Stimulated activated CD4-positive, alpha-beta T cell treated with anti-CD3 and anti-CD28 coated beads, Interleukin-12 subunit alpha, Interleukin-12 subunit beta, amount 100 ng/mL, for 24 hours (primary cell): Measurements from ENCODE around the gene C3.
"Not testable (repeated sequence)": the region's sequence is repeated elsewhere in the genome, so short reads cannot be mapped to it uniquely, and the experiment has no call there.

Source experiments
- DNase-seq, 2 experiments: peaks; one replicate each; pipeline ENCODE4 v3.0.0-alpha.2; 2020; ENCODE audit warnings: low read depth in 2 of 2

The C3 gene

DNA sequence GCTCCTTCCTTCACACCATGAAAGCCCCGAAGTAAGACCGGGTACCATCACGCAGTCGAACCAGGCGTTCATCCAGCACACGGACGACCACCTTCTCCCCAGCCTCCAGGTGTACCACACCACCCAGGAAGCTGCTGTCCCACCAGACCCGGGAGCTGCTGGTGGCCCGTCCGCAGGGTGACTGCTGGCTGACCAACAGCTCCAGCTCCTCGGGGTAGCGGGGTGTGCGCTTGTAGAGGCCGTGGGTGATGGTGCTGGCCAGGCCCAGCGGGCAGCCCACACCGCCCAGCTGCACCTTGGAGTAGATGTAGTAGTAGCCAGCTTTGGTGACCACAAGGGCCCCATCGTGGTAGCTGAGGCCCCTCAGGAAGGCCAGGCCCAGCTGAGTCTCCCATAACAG, 55.5 kb downstream of the C3 start:
- no peak for DNase-seq

- DNase-seq = no peak
Observed at GRCh38 chr19:6663236-6664201, 56.9 kb downstream of the C3 start.

- DNase-seq = no peak
Observed at GRCh38 chr19:6662702-6663101, 57.7 kb downstream of the C3 start.

DNA sequence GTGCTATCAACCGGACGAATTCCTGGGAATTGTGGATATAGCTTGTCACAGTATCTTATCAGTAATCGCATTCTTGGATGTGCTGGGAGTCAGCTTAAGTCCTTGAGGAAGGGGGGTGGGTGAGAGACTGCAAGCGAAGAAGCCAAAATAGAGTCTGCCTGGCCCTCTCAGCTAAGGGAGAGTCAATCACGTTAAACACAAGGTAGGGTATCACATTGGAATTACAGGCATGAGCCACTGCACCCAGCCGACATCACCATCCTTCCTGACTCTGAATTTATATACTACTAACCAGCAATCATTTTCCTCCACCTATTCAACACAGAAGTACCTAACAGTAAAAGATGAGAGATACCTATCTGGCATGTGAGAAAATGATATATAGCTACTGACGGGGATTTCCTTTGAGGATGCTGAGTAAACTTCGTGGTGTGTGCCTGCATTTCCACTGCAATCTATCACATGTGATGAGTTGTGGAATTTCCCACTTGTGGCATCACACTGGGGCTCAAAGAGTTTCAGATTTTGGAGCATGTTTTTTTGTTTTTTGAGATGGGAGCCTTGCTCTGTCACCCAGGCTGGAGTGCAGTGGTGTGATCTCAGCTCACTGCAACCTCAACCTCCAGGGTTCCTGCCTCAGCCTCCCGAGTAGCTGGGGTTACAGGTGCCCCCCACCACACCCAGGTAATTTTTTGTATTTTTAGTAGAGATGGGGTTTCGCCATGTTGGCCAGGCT, 58.8 kb downstream of the C3 start:
- peak; percentile 43 to 54 for DNase-seq

- no peak for DNase-seq
Observed at GRCh38 chr19:6660930-6661329, 59.5 kb downstream of the C3 start.

- DNase-seq = not testable (repeated sequence)
Observed at GRCh38 chr19:6656390-6656789, 64.1 kb downstream of the C3 start.

- peak in 1 of 2 experiments; percentile 58 for DNase-seq
Observed at GRCh38 chr19:6654347-6655310, 65.8 kb downstream of the C3 start.

- DNase-seq = no peak
Observed at GRCh38 chr19:6652805-6653094, 67.7 kb downstream of the C3 start.

- no peak for DNase-seq
Observed at GRCh38 chr19:6651965-6652804, 68.3 kb downstream of the C3 start.

DNA sequence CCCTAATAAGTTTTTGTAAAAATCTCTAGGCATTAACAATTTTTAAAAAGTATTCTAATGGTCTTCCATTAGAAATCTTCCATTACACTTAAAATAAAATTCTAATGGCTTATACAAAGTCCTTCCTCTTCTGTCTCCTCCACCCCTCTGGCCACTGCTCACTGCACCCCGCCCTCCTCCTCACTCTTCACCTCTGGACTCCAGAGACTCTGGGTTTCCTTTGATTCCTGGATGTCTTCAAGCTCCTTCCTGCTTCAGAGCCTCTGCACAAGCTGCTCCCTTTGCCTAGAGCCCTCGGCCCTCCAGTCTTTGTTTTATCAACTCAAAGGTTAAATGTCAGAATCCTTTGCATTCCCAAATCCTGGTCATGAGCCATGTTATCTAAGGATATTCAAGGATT, 71.3 kb downstream of the C3 start:
- DNase-seq = no peak

- no peak for DNase-seq
Observed at GRCh38 chr19:6648141-6648715, 72.2 kb downstream of the C3 start.

GRCh38 chr19:6644796-6645195, 75.7 kb downstream of the C3 start:
- DNase-seq = no peak

DNA sequence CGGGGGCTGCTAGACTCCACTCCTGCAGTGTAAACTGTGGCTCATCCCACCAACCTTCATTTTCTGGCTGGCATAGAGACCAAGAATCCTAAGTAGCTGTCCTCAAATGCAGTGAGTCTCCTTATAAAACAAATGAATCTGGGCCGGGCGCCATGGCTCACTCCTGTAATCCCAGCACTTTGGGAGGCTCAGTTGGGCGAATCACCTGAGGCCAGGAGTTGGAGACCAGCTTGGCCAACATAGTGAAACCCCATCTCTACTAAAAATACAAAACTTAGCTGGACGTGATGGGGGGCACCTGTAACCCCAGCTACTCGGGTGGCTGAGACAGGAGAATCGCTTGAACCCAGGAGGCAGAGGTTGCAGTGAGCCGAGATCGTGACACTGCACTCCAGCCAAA, 80.1 kb downstream of the C3 start:
- DNase-seq = not testable (repeated sequence)

DNA sequence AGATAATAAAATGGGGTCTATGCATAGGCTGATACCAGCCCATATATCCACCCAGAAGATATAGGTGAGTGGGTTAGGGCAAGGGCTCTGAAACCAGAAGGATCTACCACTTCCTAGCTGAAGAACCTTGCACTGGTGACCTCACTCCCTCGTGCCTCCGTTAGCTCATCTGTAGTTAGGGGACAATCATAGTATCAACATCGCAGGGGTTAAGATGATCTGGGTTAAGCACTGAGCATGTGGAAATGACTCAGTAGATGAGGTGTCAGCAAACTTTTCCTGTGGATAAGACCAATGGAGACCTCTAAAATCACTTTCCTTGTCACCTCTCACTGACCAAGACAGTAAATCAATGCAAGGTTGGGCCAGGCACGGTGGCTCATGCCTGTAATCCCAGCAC, 81.0 kb downstream of the C3 start:
- no peak for DNase-seq

GRCh38 chr19:6633456-6633813, 87.0 kb downstream of the C3 start:
- not testable (repeated sequence) for DNase-seq

DNA sequence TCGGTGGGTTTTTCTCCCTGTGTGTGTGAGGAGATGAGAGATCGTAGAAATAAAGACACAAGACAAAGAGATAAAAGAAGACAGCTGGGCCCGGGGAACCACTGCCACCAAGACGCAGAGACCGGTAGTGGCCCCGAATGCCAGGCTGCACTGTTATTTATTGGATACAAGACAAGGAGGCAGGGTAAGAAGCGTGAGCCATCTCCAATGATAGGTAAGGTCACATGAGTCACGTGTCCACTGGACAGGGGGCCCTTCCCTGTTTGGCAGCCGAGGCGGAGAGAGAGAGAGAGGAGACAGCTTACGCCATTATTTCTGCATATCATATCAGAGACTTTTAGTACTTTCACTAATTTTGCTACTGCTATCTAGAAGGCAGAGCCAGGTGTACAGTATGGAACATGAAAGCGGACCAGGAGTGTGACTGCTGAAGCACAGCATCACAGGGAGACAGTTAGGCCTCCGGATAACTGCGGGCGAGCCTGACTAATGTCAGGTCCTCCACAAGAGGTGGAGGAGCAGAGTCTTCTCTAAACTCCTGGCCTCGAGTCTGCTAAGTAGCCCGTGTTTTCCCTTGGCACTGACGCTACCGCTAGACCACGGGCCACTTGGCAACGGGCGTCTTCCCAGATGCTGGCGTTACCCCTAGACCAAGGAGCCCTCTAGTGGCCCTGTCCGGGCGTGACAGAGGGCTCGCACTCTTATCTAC, 87.5 kb downstream of the C3 start:
- DNase-seq = peak in 1 of 2 experiments; percentile 54

GRCh38 chr19:6632002-6632621, 88.3 kb downstream of the C3 start:
- DNase-seq = peak; percentile 51 to 75
